22Rv1 (cell line): Measurements from ENCODE around the gene TWSG1.

Experiments used
- H3K27ac ChIP-seq: fragments of 450-650 bp; 2 replicates; pipeline ENCODE4 v1.5.1; 2017
- ZFX ChIP-seq: fragments of 450-650 bp; IDR thresholded peaks from 2 replicates; pipeline ENCODE4 v1.6.1; 2017; ENCODE audit warnings: antibody characterized with exemption, borderline replicate concordance
- TF ChIP-seq, protein P1 (sequence below): fragments of 450-650 bp; IDR thresholded peaks from 2 replicates; pipeline ENCODE4 v1.5.1; 2017; ENCODE audit warnings: mild to moderate bottlenecking

TWSG1 gene

DNA sequence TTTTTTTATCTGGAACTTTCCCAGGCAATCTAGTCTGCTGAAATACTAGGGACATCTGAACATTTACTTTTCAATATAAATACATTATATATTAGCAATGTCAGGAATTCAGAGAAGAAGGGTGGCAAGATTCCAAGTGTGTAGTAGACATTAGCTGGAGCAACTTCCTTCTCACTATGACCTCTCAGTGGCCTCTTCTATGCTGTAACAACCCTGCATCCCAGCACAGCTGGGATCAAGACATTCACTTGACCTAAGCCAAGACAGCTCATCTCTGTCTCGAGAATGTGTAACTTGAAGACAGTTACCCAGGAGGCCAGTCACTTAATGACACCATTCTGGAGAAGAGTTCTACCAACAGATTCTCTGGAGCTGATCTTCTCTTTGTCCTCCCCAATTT lies 79.0 kb downstream of the TWSG1 start:
- H3K27ac ChIP-seq: no peak overlapping the region
- no peak for TF ChIP-seq ZFX
- TF ChIP-seq, protein P1, sequence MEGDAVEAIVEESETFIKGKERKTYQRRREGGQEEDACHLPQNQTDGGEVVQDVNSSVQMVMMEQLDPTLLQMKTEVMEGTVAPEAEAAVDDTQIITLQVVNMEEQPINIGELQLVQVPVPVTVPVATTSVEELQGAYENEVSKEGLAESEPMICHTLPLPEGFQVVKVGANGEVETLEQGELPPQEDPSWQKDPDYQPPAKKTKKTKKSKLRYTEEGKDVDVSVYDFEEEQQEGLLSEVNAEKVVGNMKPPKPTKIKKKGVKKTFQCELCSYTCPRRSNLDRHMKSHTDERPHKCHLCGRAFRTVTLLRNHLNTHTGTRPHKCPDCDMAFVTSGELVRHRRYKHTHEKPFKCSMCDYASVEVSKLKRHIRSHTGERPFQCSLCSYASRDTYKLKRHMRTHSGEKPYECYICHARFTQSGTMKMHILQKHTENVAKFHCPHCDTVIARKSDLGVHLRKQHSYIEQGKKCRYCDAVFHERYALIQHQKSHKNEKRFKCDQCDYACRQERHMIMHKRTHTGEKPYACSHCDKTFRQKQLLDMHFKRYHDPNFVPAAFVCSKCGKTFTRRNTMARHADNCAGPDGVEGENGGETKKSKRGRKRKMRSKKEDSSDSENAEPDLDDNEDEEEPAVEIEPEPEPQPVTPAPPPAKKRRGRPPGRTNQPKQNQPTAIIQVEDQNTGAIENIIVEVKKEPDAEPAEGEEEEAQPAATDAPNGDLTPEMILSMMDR: no peak

DNA sequence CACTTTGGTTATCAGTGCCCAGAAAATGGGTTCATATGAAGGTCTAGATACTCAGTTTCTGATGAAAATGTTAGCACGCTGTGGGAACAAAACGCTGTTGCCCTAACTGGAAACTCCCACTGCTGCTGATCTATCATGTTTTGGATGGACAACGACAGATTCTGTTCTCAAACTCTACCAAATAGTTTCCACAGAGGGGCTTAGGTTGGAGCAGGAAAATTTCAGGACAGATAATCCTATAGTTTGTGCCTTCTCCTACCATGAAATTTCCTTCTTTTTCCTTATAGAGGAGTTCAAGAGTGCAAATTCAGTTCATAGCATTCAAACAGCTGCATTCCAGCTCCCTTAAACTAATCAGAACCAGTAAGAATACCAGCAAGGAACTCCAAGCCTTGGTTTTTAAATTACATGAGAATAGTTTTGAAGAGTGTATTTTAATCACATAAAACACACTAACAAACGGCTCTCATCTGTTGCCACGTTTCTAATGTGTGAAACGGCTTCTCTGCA lies 82.0 kb downstream of the TWSG1 start:
- no peak for TF ChIP-seq ZFX
- TF ChIP-seq, protein P1: no peak
- no peak overlapping the region for H3K27ac ChIP-seq

DNA sequence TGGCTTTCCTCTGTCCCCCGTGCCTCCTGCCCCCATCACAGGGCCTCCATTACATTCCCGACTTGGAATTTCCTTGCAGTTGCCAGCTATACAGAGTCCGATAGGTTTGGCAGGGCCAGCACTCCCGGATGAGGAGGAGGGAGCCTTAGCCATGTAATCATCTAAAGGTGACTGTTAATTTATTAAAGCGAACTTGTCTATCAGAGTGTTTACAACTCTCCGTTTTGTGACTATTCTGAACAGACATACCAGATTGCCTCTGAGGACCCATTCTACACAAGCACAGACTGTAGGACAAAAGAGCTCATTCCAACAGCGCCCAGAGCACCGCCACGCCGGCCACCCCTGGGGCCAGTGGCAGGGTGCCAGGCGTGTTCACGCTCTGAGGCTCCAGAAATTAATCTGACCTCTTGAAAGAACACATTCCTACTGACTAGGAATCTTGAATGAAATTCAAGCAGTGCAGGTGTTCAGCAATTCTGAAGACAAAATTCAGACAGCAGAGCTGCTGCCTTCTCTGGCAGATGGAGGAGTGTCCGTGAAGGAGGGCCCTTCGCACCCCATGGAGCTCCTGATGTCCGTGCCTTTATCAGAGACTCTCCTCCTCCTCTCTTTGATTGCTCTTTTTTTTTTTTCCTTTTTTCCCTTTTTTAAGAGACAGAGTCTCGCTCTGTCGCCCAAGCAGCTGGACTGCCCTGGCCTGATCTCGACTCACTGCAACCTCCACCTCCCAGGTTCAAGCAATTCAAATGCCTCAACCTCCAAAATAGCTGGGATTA lies 82.7 kb downstream of the TWSG1 start:
- no peak overlapping the region for H3K27ac ChIP-seq
- TF ChIP-seq ZFX: no peak
- TF ChIP-seq, protein P1: no peak

GRCh38 chr18:9418047-9418690 lies 83.6 kb downstream of the TWSG1 start:
- TF ChIP-seq, protein P1: no peak
- no peak for TF ChIP-seq ZFX
- H3K27ac ChIP-seq: no peak overlapping the region

- no peak overlapping the region for H3K27ac ChIP-seq
- TF ChIP-seq, protein P1: no peak
- no peak for TF ChIP-seq ZFX
Observed at GRCh38 chr18:9419956-9420631, 85.5 kb downstream of the TWSG1 start.

- no peak overlapping the region for H3K27ac ChIP-seq
- TF ChIP-seq ZFX: no peak
- TF ChIP-seq, protein P1: no peak
Observed at GRCh38 chr18:9421096-9421900, 86.7 kb downstream of the TWSG1 start.
